ENCODE data around the gene MS4A4A. TPM values are rescaled to one million over a fixed set of nuclear protein-coding genes. Genes with fewer than 3 reads are reported as not detected.
"Not testable (repeated sequence)": the region's sequence is repeated elsewhere in the genome, so short reads cannot be mapped to it uniquely, and the experiment has no call there.

Gene MS4A4A
- total and polyA plus RNA-seq, 7 experiments from 2014 or later = 0.62 to 6.9 (median 0.87) TPM; not detected in 3

DNA sequence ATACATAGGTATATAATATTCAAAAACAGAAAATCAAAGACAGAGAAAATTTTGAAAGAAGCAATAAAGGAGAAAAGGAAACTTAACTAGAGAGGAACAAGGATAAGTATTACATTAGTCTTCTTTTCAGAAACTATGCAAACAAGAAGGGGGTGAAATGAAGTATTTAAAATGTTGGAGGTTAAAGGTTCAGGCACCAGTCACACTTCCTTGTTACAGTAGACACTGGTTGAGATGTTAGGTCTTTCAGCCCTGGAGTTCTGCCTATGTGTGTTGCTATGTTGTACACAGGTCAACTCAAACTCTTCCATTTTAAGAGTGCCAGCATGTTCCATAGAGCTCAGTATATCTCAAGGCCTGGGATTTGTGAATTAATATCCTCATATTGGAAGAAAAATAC lies 6.0 kb upstream of the MS4A4A start:
- H3K27ac ChIP-seq (ENCODE audit: low read depth, low read length) = no peak overlapping the region
- no peaks in the 10 kb centered on the region for H3K9me3 ChIP-seq (ENCODE audit: control insufficient read depth in 2 of 3, low read length in 3 of 3)
- H3K27me3 Mint-ChIP-seq = peaks cover 5 to 40% (median 28%) of the 10 kb centered on the region in 5 donors
- ChIA-PET POLR2A (no interaction called here), CTCF (no interaction called here)
- H3K9me3 Mint-ChIP-seq = peaks cover 0 to 14% (median 3%) of the 10 kb centered on the region in 11 donors
- intact Hi-C loops (cut with micrococcal nuclease) = no loop called here
- DNase-seq (no peak), ATAC-seq (no peak)
- H3K27me3 ChIP-seq (ENCODE audit: control insufficient read depth in 2 of 2, insufficient read depth in 2 of 2, low read length in 2 of 2) = no peaks in the 10 kb centered on the region
- H3K4me1 Mint-ChIP-seq = peaks cover 0 to 2% (median 0%) of the 10 kb centered on the region in 7 donors
- no peaks in the 10 kb centered on the region for H3K36me3 ChIP-seq (ENCODE audit: control insufficient read depth in 2 of 3, insufficient read depth in 3 of 3, low read length in 3 of 3)
- no peaks in the 10 kb centered on the region for H3K4me1 ChIP-seq (ENCODE audit: control insufficient read depth in 2 of 2, insufficient read depth in 2 of 2, low read length in 2 of 2)
- no peak overlapping the region for H3K4me3 Mint-ChIP-seq
- peaks cover 0 to 4% (median 0%) of the 10 kb centered on the region in 5 donors for H3K36me3 Mint-ChIP-seq
- no peak overlapping the region for H3K27ac Mint-ChIP-seq
- no peak overlapping the region for H3K4me3 ChIP-seq (ENCODE audit: low read length)

DNA sequence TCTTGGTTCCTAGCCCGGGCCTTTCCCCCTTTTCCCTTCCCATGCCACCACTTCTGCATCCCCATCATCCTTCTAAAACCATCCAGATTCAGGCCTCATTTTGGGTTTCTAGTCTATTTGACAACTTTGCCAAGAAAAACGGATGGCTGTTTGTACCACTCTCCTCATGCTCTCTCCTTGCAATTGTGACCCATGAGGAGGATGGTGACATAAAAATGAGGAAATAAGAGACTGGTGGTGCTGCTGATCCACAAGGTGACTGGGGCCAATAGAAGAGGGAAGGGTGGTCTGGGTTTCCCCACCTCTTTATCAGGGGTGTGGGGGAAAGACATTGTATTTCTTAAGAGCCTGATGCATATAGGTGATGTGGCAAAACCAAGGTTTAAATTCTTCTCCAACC lies 1.0 kb downstream of the MS4A4A start:
- H3K27ac ChIP-seq (ENCODE audit: low read depth, low read length) = no peak overlapping the region
- DNase-seq (no peak), ATAC-seq (no peak)
- H3K36me3 Mint-ChIP-seq = peaks cover 0 to 4% (median 0%) of the 10 kb centered on the region in 5 donors
- no peaks in the 10 kb centered on the region for H3K9me3 Mint-ChIP-seq
- H3K4me1 ChIP-seq (ENCODE audit: control insufficient read depth in 2 of 2, insufficient read depth in 2 of 2, low read length in 2 of 2) = no peaks in the 10 kb centered on the region
- H3K4me3 ChIP-seq (ENCODE audit: low read length) = no peak overlapping the region
- H3K9me3 ChIP-seq (ENCODE audit: control insufficient read depth in 2 of 3, low read length in 3 of 3) = no peaks in the 10 kb centered on the region
- ChIA-PET CTCF (no interaction called here), POLR2A (no interaction called here)
- H3K4me3 Mint-ChIP-seq = no peak overlapping the region
- H3K27me3 ChIP-seq (ENCODE audit: control insufficient read depth in 2 of 2, insufficient read depth in 2 of 2, low read length in 2 of 2) = no peaks in the 10 kb centered on the region
- intact Hi-C loops (cut with micrococcal nuclease) = no loop called here
- H3K27ac Mint-ChIP-seq = no peak overlapping the region
- no peaks in the 10 kb centered on the region for H3K36me3 ChIP-seq (ENCODE audit: control insufficient read depth in 2 of 3, insufficient read depth in 3 of 3, low read length in 3 of 3)
- peaks cover 0 to 2% (median 0%) of the 10 kb centered on the region in 7 donors for H3K4me1 Mint-ChIP-seq
- peaks cover 0 to 26% (median 19%) of the 10 kb centered on the region in 5 donors for H3K27me3 Mint-ChIP-seq

DNA sequence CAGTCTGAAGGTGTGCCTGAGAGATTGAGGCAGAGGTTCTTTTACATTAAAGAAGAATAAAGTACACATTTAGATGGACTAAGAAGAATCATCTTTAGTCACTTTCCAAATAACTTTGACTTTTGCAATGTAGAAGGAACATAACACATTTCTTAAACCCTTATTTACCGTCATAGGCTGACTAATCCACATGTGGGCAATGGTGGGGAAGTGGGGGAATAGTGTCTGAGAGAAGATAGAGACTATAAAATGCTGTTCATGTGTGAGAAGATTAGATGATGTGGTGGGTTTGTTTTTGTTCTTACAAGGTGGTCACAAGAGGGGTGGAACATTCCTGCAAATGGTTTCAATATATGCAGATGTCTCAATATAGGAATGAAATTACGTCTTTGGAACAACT lies 1.8 kb downstream of the MS4A4A start:
- Histone ChIP-seq H3K27ac (ENCODE audit: low read depth, low read length) (no peak overlapping the region), H3K36me3 (ENCODE audit: control insufficient read depth in 2 of 3, insufficient read depth in 3 of 3, low read length in 3 of 3) (no peaks in the 10 kb centered on the region), H3K4me3 (ENCODE audit: low read length) (no peak overlapping the region), H3K4me1 (ENCODE audit: control insufficient read depth in 2 of 2, insufficient read depth in 2 of 2, low read length in 2 of 2) (no peaks in the 10 kb centered on the region), H3K9me3 (ENCODE audit: control insufficient read depth in 2 of 3, low read length in 3 of 3) (no peaks in the 10 kb centered on the region), H3K27me3 (ENCODE audit: control insufficient read depth in 2 of 2, insufficient read depth in 2 of 2, low read length in 2 of 2) (no peaks in the 10 kb centered on the region)
- Mint-ChIP-seq H3K9me3 (no peaks in the 10 kb centered on the region), H3K27ac (no peak overlapping the region), H3K4me3 (no peak overlapping the region), H3K27me3 (peaks cover 0 to 31% (median 19%) of the 10 kb centered on the region in 5 donors), H3K36me3 (no peaks in the 10 kb centered on the region), H3K4me1 (peaks cover 0 to 2% (median 0%) of the 10 kb centered on the region in 7 donors)
- DNase-seq (no peak), ATAC-seq (peak; percentile 54)
- intact Hi-C loops (cut with micrococcal nuclease) = no loop called here
- CTCF ChIA-PET = no interaction called here
- POLR2A ChIA-PET = no interaction called here

- ATAC-seq; H3K27ac ChIP-seq (ENCODE audit: low read depth, low read length); CTCF ChIA-PET; H3K36me3 Mint-ChIP-seq; H3K27ac Mint-ChIP-seq; H3K9me3 Mint-ChIP-seq; H3K27me3 ChIP-seq (ENCODE audit: control insufficient read depth in 2 of 2, insufficient read depth in 2 of 2, low read length in 2 of 2); DNase-seq; H3K4me1 Mint-ChIP-seq; H3K4me3 ChIP-seq (ENCODE audit: low read length); intact Hi-C loops (cut with micrococcal nuclease); H3K36me3 ChIP-seq (ENCODE audit: control insufficient read depth in 2 of 3, insufficient read depth in 3 of 3, low read length in 3 of 3); H3K4me1 ChIP-seq (ENCODE audit: control insufficient read depth in 2 of 2, insufficient read depth in 2 of 2, low read length in 2 of 2); POLR2A ChIA-PET; H3K9me3 ChIP-seq (ENCODE audit: control insufficient read depth in 2 of 3, low read length in 3 of 3); H3K4me3 Mint-ChIP-seq: not testable (repeated sequence)
- H3K27me3 Mint-ChIP-seq = peaks cover 0 to 19% (median 14%) of the 10 kb centered on the region in 5 donors
These were observed 5.1 kb downstream of the MS4A4A start for GRCh38 chr11:60285411-60286126.

GRCh38 chr11:60288531-60288930 lies 8.1 kb downstream of the MS4A4A start:
- H3K36me3 ChIP-seq (ENCODE audit: control insufficient read depth in 2 of 3, insufficient read depth in 3 of 3, low read length in 3 of 3) = no peaks in the 10 kb centered on the region
- H3K36me3 Mint-ChIP-seq = no peaks in the 10 kb centered on the region
- H3K27ac Mint-ChIP-seq = no peak overlapping the region
- H3K27me3 ChIP-seq (ENCODE audit: control insufficient read depth in 2 of 2, insufficient read depth in 2 of 2, low read length in 2 of 2) = no peaks in the 10 kb centered on the region
- H3K4me1 Mint-ChIP-seq = no peaks in the 10 kb centered on the region
- H3K9me3 ChIP-seq (ENCODE audit: control insufficient read depth in 2 of 3, low read length in 3 of 3) = no peaks in the 10 kb centered on the region
- H3K9me3 Mint-ChIP-seq = peaks cover 0 to 8% (median 3%) of the 10 kb centered on the region in 11 donors
- H3K4me3 Mint-ChIP-seq = no peak overlapping the region
- no peak overlapping the region for H3K27ac ChIP-seq (ENCODE audit: low read depth, low read length)
- no peaks in the 10 kb centered on the region for H3K4me1 ChIP-seq (ENCODE audit: control insufficient read depth in 2 of 2, insufficient read depth in 2 of 2, low read length in 2 of 2)
- ATAC-seq (no peak), DNase-seq (no peak)
- intact Hi-C loops (cut with micrococcal nuclease) = no loop called here
- no peak overlapping the region for H3K4me3 ChIP-seq (ENCODE audit: low read length)
- CTCF ChIA-PET = no interaction called here
- POLR2A ChIA-PET = no interaction called here
- peaks cover 0 to 27% (median 4%) of the 10 kb centered on the region in 5 donors for H3K27me3 Mint-ChIP-seq

- ATAC-seq (no peak), DNase-seq (no peak)
- H3K27ac ChIP-seq (ENCODE audit: low read depth, low read length) = no peak overlapping the region
- intact Hi-C loops (cut with micrococcal nuclease) = no loop called here
- POLR2A ChIA-PET = no interaction called here
- no peak overlapping the region for H3K27ac Mint-ChIP-seq
- no peak overlapping the region for H3K4me3 ChIP-seq (ENCODE audit: low read length)
- H3K36me3 ChIP-seq (ENCODE audit: control insufficient read depth in 2 of 3, insufficient read depth in 3 of 3, low read length in 3 of 3) = no peaks in the 10 kb centered on the region
- no peaks in the 10 kb centered on the region for H3K36me3 Mint-ChIP-seq
- H3K4me3 Mint-ChIP-seq = no peak overlapping the region
- H3K27me3 ChIP-seq (ENCODE audit: control insufficient read depth in 2 of 2, insufficient read depth in 2 of 2, low read length in 2 of 2) = no peaks in the 10 kb centered on the region
- CTCF ChIA-PET = no interaction called here
- H3K27me3 Mint-ChIP-seq = peaks cover 2 to 32% (median 17%) of the 10 kb centered on the region in 5 donors
- H3K4me1 ChIP-seq (ENCODE audit: control insufficient read depth in 2 of 2, insufficient read depth in 2 of 2, low read length in 2 of 2) = no peaks in the 10 kb centered on the region
- H3K9me3 Mint-ChIP-seq = peaks cover 0 to 8% (median 3%) of the 10 kb centered on the region in 11 donors
- no peaks in the 10 kb centered on the region for H3K4me1 Mint-ChIP-seq
- H3K9me3 ChIP-seq (ENCODE audit: control insufficient read depth in 2 of 3, low read length in 3 of 3) = no peaks in the 10 kb centered on the region
These were observed 11.7 kb downstream of the MS4A4A start for GRCh38 chr11:60292145-60292544.

DNA sequence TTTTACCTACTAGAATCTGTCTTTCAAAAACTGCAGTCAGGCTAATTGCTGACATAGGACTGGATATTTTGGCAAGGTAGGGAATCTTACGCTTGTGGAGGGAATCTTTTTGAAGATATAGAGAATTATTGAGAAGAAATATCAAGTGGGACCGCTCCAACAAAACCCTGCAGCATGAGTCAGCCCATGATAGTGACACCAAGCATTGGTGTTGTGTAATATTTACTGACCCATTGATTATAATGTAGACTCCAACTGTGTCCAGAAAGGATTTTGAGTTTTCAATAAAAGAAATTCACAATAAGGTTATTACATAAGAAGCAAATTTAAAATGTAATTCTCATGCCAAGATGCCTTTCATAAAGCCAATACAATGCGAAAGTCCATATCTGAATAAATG lies 20.7 kb downstream of the MS4A4A start:
- Histone ChIP-seq H3K27me3 (ENCODE audit: control insufficient read depth in 2 of 2, insufficient read depth in 2 of 2, low read length in 2 of 2) (no peaks in the 10 kb centered on the region), H3K36me3 (ENCODE audit: control insufficient read depth in 2 of 3, insufficient read depth in 3 of 3, low read length in 3 of 3) (no peaks in the 10 kb centered on the region), H3K27ac (ENCODE audit: low read depth, low read length) (no peak overlapping the region), H3K9me3 (ENCODE audit: control insufficient read depth in 2 of 3, low read length in 3 of 3) (no peaks in the 10 kb centered on the region), H3K4me1 (ENCODE audit: control insufficient read depth in 2 of 2, insufficient read depth in 2 of 2, low read length in 2 of 2) (no peaks in the 10 kb centered on the region), H3K4me3 (ENCODE audit: low read length) (no peak overlapping the region)
- no peak for DNase-seq
- no peak overlapping the region for H3K27ac Mint-ChIP-seq
- no peaks in the 10 kb centered on the region for H3K9me3 Mint-ChIP-seq
- H3K27me3 Mint-ChIP-seq = peaks cover 2 to 27% (median 19%) of the 10 kb centered on the region in 5 donors
- intact Hi-C loops (cut with micrococcal nuclease) = no loop called here
- H3K36me3 Mint-ChIP-seq = no peaks in the 10 kb centered on the region
- ATAC-seq = no peak
- H3K4me1 Mint-ChIP-seq = no peaks in the 10 kb centered on the region
- CTCF ChIA-PET = no interaction called here
- no peak overlapping the region for H3K4me3 Mint-ChIP-seq
- POLR2A ChIA-PET = no interaction called here

Measured in naive thymus-derived CD4-positive, alpha-beta T cell (primary cell).